Hematopoietic multipotent progenitor cell treated with erythropoietin and hydrocortisone succinate and interleukin-3 and kit ligand, for 17 days (in vitro differentiated cells): ENCODE results near the gene B3GAT1.
"Not testable (repeated sequence)": the region's sequence is repeated elsewhere in the genome, so short reads cannot be mapped to it uniquely, and the experiment has no call there.

Experiments used
- DNase-seq: peaks from one replicate; pipeline ENCODE4 v3.0.0-alpha.2; 2015; ENCODE audit warnings: low spot score

The B3GAT1 gene

DNA sequence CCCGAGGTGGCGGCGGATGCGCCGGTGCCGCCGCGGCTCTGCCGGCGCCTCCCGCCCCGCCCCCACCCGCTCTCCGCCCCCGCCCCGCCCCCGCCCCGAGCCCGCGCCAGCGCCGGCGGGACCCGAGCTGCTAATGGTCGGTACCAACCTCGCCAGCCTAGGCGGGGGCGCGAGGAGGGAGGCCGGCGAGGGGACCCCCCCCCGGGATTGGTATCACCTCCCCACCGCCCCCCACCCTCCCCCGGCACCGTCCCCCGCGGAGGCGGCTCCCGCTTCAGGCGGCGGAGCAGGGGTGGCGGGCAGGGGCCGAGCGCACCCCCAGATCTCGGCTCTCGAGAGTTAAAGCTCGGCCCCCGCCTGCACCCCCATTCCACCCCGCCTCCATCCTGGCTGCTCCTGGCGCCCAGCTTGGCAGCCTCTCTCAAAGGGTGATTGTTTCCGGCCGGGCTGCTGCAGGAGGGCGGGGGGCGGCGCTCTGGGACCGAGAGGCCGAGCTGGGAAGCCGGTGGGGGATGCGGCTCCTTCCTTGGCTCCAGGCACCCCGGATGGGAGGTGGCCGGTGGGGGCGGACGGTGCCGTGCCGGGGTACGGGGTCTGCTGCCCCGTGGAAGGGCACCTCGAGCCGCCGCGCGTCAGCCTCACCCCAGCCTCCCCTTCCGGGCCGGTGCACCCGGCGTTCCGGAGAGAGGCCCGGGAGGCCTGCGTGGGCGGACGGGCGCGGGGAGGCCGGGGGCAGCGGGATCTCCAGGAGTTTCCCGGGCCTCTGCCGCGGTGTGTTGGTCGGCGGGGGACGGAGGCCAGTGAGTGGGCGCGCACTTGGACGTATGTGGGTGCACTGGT lies at the start of gene B3GAT1:
Gene B3GAT1 (minus strand): TSS at position 40 of the 840 bp plus-strand sequence. CDS start 24,583 bp downstream, outside the sequence.
- no peak for DNase-seq

GRCh38 chr11:134461621-134462020 lies 49.6 kb upstream of the B3GAT1 start:
- no peak for DNase-seq

- DNase-seq, result no peak
Observed at GRCh38 chr11:134460881-134461280, 48.8 kb upstream of the B3GAT1 start.

GRCh38 chr11:134460062-134460561 lies 48.1 kb upstream of the B3GAT1 start:
- DNase-seq, result no peak

GRCh38 chr11:134459246-134460061 lies 47.4 kb upstream of the B3GAT1 start:
- no peak for DNase-seq

DNA sequence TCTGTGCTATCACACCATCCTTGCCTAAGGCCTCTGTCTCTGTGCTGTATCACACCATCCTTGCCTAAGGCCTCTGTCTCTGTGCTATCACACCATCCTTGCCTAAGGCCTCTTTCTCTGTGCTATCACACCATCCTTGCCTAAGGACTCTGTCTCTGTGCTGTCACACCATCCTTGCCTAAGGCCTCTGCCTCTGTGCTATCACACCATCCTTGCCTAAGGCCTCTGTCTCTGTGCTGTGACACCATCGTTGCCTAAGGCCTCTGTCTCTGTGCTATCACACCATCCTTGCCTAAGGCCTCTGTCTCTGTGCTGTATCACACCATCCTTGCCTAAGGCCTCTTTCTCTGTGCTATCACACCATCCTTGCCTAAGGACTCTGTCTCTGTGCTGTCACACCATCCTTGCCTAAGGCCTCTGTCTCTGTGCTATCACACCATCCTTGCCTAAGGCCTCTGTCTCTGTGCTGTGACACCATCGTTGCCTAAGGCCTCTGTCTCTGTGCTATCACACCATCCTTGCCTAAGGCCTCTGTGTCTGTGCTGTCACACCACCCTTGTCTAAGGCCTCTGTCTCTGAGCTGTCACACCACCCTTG lies 45.5 kb upstream of the B3GAT1 start:
- DNase-seq, result not testable (repeated sequence)

DNA sequence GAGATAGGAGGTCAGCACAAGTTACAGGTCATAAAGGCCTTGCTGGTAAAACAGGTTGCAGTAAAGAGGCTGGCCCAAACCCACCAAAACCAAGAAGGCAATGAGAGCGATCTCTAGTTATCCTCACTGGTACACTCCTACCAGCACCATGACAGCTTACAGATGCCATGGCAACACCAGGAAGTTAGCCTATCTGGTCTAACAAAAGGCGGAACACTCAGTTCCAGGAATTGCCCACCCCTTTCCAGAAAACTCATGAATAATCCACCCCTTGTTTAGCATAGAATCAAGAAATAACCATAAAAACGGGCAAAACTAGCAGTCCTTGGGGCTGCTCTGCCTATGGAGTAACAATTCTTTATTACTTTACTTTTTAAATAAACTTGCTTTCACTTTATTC lies 43.5 kb upstream of the B3GAT1 start:
- DNase-seq, result no peak

DNA sequence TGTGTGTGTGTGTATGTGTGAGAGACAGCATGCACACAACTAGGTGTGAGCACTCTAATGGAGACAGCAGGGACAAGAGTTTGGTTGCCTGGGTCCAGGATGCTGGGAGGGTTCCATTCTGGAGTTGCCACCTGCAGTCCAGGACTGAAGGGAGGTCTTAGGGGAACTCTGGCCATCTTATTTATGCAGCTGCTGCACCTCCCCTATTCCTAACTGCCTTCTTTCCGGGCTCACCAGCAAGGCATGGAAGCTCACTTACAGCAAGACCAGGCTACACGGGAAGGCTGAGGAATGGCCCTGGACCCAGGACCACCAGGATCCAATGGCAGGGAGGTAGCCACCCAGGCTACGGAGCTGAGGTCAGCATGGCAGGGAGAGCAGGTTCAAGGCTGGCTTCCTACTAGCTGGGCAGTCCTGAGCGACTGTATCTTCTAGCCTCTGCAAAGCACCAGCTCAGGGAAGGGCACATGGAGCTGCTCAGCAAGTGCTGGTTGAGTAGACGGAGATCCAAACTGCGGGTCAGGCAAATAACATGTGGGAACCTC lies 42.2 kb upstream of the B3GAT1 start:
- DNase-seq, result no peak

DNA sequence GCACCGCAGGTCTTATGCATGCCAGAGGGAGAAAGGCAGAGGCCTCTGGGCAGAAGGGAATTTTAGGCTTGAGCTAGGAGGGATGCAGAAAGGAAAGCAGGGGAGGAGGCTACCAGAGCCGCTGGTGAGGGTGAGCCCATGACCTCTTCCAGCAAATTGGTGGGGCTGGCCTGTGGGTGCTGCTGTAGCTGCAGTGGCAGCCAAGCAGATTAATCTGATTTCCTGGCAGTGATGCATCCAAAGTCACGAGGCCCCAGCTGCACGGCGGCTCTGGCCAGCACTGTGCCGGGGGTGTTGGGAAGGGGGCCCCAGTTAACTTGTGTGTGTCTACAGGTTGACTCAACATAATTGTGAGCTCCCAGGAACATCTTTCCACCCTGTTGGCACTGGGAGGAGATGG lies 41.4 kb upstream of the B3GAT1 start:
- DNase-seq, result no peak

DNA sequence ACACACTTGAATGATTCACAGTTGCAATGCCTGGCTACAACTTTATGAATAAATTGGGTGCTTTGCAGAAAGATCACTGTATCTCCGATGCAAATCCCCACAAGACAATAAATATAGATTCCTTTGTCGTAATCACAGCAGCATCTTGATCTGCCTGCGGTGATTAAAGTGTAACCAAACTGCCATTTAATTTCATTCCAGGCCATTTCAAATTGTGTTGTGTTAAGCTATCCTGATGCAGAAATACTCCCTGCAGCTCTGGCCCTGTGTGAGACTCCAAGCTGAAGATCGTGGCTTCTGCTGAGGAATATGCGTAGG lies 40.8 kb upstream of the B3GAT1 start:
- no peak for DNase-seq

DNA sequence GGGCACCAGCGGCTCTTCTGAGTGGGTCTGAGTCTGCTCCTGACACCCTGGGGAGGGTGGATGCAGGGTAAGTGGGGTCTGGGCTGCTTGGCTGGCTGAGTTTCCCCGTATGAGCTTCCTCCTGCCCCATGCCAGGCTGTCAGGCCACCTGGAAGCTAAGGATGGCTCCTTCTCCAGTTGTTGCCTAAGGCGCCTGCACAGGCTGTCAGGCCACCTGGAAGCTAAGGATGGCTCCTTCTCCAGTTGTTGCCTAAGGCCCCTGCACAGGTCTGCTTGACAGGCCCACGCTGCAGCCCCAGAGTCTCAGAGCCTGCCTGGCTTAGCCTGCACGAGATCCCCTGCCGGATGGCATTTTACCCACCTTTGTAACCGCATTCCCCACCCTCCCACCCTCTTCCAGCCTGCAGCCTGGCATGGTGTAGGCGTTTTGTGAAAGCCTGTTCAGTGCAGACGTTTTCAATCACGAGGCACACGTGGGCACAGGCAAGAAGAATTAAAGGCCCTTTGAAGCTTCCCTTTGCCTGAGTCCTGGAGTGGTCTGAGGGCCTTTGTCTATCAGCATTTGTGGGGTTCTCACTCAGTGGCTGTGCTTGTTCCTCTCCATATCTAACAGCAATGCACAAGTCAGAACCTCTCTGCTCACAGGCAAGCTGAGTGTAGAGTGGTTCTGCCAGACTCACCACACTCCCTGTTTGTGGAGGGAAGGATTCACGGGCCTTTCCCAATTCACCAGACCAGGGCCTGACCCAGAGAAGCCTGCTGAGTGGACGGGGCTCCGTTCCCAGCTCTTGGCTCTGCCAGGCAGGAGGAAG lies 40.2 kb upstream of the B3GAT1 start:
- no peak for DNase-seq

DNA sequence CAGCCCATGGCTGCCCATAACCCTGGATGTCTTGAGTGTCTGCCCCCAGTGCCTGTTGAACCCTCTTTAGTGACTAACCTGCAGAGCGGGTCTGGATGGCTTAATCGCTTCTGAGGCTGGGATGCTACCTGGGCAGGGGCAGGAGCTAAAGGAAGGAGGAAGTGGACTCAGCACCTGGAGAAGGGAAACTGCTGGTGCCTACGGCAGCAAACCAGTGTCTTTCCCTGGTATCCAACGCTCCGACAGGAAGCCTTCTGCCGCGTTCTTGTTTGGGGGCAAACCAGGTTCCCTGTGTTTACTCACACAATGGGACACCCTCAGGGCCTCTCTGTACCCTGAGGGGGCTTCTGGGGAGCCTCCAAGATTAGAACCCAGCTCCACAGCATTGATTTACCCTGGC lies 38.1 kb upstream of the B3GAT1 start:
- no peak for DNase-seq

DNA sequence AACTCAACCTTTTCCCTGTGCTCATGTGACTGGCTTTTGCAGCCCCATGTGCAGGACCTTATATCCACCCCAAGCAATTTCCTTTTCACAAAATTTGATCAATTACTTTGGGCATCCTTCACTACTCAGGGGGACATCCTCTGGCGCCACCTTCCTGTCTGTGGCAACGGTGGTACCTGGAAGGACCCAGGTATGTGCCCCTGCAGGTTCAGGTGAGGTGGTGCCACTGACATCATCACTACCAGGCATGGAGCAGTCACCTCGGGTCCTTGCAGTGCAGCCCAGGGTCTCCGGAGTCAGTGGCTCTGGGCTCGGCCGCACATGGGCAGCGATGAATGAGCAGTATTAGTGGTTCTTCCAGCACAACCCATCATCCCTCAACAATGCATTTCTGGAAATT lies 37.7 kb upstream of the B3GAT1 start:
- no peak for DNase-seq

GRCh38 chr11:134449051-134449450 lies 37.0 kb upstream of the B3GAT1 start:
- no peak for DNase-seq

GRCh38 chr11:134447696-134448095 lies 35.7 kb upstream of the B3GAT1 start:
- DNase-seq, result no peak

DNA sequence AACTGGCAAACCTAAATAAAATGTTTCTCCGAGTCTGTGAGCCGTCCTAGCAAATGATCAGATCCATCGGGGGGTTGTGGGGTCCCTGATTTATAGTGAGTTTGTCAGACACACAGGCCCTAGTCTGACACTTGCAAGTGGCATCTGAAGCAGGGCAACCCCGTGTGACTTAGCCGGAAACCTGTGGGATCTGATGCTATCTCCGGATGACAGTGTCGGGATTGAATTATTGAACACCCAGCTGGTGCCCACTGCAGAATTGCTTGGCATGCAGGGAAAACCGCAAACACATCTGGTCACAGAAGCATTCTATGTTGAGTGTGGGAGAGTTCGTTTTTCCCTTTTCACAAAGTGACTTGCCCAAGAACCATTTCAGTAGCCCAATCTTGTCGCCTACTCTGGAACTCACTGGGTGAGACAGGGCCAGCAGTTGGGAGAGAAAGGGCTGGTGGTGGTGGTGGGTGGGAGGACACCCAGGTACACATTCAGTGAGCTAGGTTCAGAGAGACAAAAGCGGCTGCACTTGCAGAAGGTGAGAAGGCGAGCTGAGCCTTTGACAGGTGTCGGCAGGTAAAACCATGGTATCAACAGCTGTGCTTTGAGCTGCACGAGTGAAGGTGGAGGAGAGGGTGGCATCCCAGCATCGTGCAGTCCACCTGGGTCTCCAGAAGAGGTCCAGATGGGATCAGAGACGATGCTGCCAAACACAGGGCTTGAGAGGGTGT lies 33.7 kb upstream of the B3GAT1 start:
- DNase-seq, result no peak

DNA sequence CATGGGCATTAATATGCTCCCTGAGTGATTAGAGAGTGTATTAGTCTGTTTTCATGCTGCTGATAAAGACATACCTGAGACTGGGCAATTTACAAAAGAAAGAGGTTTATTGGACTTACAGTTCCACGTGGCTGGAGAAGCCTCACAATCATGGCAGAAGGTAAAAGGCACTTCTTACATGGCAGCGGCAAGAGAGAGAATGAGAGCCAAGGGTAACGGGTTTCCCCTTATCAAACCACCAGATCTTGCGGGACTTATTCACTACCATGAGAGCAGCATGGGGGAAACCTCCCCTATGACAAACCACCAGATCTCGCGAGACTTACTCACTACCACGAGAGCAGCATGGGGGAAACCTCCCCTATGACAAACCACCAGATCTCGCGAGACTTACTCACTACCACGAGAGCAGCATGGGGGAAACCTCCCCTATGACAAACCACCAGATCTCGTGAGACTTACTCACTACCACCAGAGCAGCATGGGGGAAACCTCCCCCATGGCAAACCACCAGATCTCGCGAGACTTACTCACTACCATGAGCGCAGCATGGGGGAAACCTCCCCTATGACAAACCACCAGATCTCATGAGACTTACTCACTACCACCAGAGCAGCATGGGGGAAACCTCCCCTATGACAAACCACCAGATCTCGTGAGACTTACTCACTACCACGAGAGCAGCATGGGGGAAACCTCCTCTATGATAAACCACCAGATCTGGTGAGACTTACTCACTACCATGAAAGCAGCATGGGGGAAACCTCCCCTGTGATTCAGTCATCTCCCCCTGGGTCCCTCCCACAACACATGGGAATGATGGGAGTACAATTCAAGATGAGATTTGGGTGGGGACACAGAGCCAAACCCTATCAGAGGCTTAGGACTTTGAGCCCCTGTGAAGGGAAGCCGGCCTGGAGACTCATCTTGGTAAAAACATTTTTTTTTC lies 32.4 kb upstream of the B3GAT1 start:
- DNase-seq, result not testable (repeated sequence)

DNA sequence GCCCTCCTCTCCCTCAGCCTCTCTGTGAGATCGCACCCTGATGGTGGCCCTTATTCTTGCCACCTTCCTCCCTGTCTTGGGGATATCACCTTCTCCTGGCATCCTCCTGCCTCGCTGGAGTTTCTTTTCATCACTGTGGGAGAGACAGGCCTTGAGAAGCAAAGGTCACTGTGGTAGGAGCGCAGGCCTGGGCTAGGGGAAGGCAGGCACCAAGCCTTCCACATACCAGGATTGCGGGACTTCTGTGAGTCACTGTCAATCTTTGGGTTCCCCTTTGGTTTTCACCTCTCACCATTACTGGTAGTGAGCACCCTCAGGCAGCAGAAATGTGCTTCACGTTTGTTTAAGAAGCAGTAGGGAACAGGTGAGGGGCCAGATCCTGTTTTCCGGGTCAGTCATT lies 31.2 kb upstream of the B3GAT1 start:
- no peak for DNase-seq

GRCh38 chr11:134442246-134442645 lies 30.2 kb upstream of the B3GAT1 start:
- DNase-seq, result no peak

- DNase-seq, result no peak
Observed at GRCh38 chr11:134441706-134442105, 29.7 kb upstream of the B3GAT1 start.
